DMS53 treated with DMSO at 0.1 percent for 48 hours (cell line): Measurements from ENCODE around the gene SAFB2.
"Not testable (repeated sequence)": the region's sequence is repeated elsewhere in the genome, so short reads cannot be mapped to it uniquely, and the experiment has no call there.

ENCODE experiments used
- DNase-seq: peaks from one replicate; lab custom pipeline; 2025; ENCODE audit not compliant: unreplicated experiment; lab: John Stamatoyannopoulos, UW

SAFB2 gene

GRCh38 chr19:5608766-5609165 is 13.8 kb downstream of the SAFB2 start:
- DNase-seq: not testable (repeated sequence)

DNA sequence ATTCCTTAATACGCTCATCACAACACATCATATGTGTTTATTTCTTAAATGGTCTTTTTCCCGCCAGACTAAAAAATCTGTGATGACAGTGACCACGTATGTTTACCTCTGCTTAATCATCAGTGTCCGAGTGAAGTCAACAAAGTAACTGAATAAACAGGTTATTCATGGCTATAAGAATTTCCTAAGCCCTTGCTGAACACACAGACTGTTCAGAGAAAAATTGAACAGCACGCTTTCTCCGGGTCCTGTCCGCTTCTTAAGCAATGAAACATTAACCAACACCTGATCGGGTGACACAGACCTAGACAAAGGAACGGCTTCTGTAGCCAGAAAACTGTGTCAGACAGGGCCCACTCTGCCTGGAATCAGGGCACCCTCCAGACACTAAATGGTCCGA is 14.3 kb downstream of the SAFB2 start:
- no peak for DNase-seq

GRCh38 chr19:5607318-5608275 is 15.0 kb downstream of the SAFB2 start:
- DNase-seq: no peak

GRCh38 chr19:5605362-5605761 is 17.2 kb downstream of the SAFB2 start:
- DNase-seq: no peak

DNA sequence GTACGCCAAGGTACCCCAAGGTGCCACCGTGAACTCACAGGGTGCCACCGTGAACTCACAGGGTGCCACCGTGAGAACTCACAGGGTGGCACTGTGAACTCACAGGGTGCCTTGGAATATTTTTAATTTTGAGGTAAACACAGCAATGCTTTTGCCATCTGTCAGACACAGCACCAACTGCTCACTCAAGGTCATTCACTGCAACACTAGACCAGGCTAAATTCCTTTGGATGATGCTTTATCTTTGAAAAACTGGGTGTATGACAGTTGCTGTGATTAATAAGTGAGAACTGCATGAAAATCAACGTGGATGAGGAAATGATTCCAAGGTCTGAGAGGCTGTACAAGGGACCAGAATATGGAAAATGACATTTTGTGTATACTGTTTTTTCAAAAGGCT is 18.9 kb downstream of the SAFB2 start:
- DNase-seq: no peak

- no peak for DNase-seq
These were observed 21.8 kb downstream of the SAFB2 start for GRCh38 chr19:5600797-5601196.

DNA sequence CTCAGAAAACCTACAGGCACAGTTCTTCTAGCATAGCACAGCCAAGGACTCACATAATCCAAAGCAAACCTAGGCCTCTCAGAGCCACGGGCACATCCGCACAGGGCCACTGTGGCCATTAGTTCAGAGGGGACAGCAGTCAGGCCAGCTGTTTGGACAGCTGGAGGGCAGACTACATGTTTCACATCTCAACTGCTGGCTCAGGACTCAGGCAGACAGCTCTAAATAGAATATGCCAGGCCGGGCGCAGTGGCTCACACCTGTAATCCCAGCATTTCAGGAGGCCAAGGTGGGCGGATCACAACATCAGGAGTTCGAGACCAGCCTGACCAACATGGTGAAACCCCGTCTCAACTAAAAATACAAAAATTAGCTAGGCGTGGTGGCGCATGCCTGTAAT is 26.8 kb downstream of the SAFB2 start:
- peak; percentile 54 for DNase-seq

DNA sequence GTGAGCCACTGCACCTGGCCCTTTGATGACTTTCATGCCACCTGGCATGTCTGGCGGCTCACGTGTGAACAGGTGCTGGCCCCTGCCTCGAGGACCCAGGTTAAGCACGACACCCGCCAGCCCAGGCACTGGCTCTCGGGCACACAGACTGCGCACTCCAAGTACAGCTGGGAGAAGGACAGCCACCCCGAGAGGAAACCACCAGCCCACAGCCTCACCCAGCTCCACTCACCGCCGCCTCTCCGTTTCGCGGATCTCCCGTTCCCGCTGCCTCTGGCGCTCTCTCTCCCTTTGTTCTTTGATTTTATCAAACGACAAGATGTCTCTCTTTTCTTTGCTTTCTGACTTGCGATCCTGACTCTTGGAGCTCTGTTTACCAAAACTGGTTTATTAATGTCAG is 27.4 kb downstream of the SAFB2 start:
- DNase-seq: peak; percentile 80

GRCh38 chr19:5594521-5594950 is 28.0 kb downstream of the SAFB2 start:
- no peak for DNase-seq

GRCh38 chr19:5593343-5594255 is 29.0 kb downstream of the SAFB2 start:
- DNase-seq: no peak

DNA sequence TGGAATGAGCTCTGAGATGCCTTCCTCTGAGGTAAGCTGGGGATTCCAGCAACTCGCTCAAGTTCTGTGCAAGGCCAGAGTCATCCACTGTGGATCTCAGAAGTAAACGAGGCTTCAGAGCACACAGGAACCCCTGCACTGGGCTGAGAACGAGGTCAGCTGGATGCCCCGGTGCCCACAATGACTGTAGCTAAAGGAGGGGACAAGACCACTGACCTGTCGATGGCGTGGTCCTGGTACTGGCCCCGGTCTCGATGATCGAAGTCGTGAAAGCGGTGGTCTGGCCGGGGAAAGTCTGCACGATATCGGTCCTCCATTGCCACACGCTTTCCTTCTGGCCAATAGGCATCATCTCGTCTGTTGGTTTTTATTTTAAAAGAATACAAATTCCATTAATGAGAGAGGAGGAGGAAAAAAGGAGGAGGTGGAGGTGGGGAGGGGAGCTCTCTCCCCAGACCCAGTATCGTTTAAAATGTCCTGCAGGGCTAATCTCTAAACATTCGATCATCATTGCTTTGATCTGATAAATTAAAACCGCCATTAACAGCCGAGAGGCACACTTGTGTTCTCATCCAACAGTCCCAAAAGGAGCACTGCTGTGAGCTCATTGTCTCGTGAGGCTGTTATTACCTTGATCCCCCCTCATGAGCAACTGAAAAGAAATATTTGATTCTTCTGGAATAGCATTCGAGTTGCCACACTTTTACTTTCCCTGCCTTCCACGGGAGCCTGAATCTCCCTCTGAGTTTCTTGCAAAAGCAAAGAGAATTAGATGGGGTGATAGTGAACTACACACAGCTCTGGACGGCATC is 29.8 kb downstream of the SAFB2 start:
- DNase-seq: no peak

DNA sequence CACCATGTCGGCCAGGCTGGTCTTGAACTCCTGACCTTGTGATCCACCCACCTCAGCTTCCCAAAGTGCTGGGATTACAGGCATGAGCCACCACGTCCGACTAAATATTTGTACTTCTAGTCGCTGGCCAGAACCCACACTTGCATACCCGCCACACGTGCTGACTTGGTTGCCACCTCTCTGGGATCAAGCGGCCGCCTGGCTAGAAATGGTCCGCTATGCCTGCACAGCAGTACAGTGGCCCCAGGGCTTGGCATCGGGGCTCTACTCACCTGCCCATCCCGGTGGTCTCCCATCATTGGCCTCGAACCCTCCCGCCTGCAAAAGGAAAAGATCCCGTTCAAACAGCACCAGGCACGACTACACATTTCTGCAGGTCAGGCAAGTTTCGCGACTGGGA is 31.1 kb downstream of the SAFB2 start:
- DNase-seq: no peak

DNA sequence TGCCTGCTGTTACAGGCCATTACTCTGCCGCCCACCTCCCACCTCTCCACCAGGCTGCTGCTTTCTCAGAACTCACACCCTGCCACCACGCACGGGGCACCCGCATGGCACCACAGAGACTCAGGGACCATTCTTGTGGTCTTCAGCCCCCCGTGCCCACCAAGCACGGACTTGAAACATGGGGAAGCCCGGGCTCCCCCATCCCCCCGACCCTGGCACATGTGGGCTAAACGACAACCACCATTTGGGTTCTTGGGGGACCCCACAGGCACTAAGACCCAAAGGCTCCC is 31.8 kb downstream of the SAFB2 start:
- no peak for DNase-seq

- no peak for DNase-seq
These were observed 32.3 kb downstream of the SAFB2 start for GRCh38 chr19:5590151-5590864.

DNA sequence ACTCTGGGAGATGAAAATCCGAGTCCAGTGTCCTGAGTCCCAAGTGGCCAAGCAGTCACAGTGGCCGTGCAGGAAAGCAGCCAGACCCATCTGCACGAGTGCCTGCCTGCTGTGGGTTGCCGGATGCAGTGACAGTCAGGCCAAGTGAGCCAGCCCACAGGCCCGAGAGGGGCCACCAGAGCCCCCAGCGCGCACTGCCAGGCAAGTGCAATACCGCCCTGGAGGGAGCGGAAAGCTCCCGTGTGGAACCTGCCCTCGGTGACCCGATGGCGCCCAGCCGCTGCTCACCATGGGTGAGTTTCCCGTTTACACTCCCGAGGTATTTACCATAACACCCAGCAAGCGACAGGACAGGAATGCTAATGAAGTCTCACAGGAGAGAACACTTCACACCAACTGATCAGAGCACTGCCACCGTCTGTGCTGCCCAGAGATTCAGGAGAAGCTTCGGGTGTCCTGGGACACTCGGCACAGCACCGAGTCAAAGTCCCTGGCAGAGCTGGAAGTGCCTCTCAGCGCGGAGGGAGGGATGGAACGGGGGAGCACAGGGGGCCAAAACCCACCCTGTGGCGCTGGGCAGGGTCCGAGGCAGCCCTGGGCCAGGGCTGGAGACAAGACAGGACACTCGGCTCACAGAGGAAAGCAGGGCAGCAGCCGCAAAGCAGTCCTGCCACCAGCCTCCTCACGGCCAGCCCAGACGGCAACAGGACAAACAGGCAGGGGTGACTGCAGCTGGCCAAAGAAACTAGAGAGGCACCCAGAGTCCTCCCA is 33.5 kb downstream of the SAFB2 start:
- no peak for DNase-seq

DNA sequence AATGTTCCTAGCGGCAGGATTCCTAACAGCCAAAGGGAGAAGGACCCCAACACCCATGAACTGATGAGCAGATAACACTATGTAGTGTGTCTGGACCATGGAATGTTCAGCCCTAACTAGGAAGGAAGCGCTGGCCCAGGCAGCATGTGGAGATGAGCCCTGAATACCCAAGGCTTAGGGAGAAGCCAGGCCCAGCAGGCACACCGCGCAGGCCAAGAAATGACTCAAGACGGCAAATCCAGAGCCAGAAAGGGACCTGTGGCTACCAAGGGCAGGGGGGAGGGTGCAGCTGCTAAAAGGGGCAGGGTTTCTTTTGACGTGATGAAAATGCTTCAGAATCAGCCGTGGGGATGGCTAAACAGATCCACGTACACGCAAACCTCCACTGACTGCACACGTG is 34.1 kb downstream of the SAFB2 start:
- no peak for DNase-seq

GRCh38 chr19:5587661-5588060 is 34.9 kb downstream of the SAFB2 start:
- peak; percentile 59 for DNase-seq

- DNase-seq: no peak
These were observed 35.5 kb downstream of the SAFB2 start for GRCh38 chr19:5587071-5587455.

GRCh38 chr19:5586300-5587070 is 36.1 kb downstream of the SAFB2 start:
- no peak for DNase-seq
